CD4-positive, alpha-beta T cell (primary cell): ENCODE measurements around the gene PSPH. TPM values are rescaled to one million over a fixed set of nuclear protein-coding genes. Genes with fewer than 3 reads are reported as not detected.

Source experiments
- ATAC-seq: fragments of 200-7000 bp; cut with Tn5 transposase; one replicate; pipeline ENCODE4 v1.10.0; 2022; ENCODE audit warnings: mild to moderate bottlenecking; ENCODE audit not compliant: poor library complexity
- CTCF ChIA-PET: fragments of 350-600 bp; sonication (Branson Sonifier 250); formaldehyde crosslinking; loops from one replicate; lab custom pipeline; 2021; ENCODE audit warnings: antibody characterized with exemption, inconsistent platforms; lab: Charles Lee
- POLR2A ChIA-PET: fragments of 350-600 bp; sonication (Branson Sonifier 250); formaldehyde crosslinking; loops from one replicate; lab custom pipeline; 2021; ENCODE audit warnings: antibody characterized with exemption, inconsistent platforms; lab: Charles Lee
- DNase-seq, 14 experiments: peaks; one replicate each; pipeline ENCODE4 v3.0.0-alpha.2; 2013 to 2020; ENCODE audit warnings: mixed read lengths in 2 of 14
- H3K27ac ChIP-seq, 2 donors: one replicate each; pipeline versions ENCODE4 v1.5.1 to v1.7.0; 2013; ENCODE audit warnings: low read length in 2 of 2, low read depth in 1 of 2, mild to moderate bottlenecking in 1 of 2
- H3K27me3 ChIP-seq, 2 experiments: 1 replicate in 1 of 2; 2 replicates in 1 of 2; pipeline versions ENCODE4 v1.6.1 to v1.7.0; 2013; ENCODE audit warnings: low read length in 2 of 2, control low read depth in 1 of 2, mild to moderate bottlenecking in 1 of 2, moderate library complexity in 1 of 2; ENCODE audit not compliant: insufficient read depth in 2 of 2, control insufficient read depth in 1 of 2
- H3K36me3 ChIP-seq: one replicate; pipeline ENCODE4 v1.6.1; 2013; ENCODE audit warnings: low read length, control low read depth; ENCODE audit not compliant: insufficient read depth
- H3K4me1 ChIP-seq: one replicate; pipeline ENCODE4 v1.6.1; 2013; ENCODE audit warnings: low read length, control low read depth; ENCODE audit not compliant: insufficient read depth
- H3K4me3 ChIP-seq: one replicate; pipeline ENCODE4 v1.5.1; 2013; ENCODE audit warnings: mild to moderate bottlenecking, low read length, moderate library complexity
- H3K9me3 ChIP-seq, 2 experiments: 1 replicate in 1 of 2; 2 replicates in 1 of 2; pipeline versions ENCODE4 v1.6.1 to v1.7.0; 2013; ENCODE audit warnings: low read length in 2 of 2, mild to moderate bottlenecking in 2 of 2, control low read depth in 1 of 2, moderate library complexity in 1 of 2; ENCODE audit not compliant: control insufficient read depth in 1 of 2, insufficient read depth in 1 of 2
- H3K27ac Mint-ChIP-seq: one replicate; pipeline ENCODE4 v1.8.0; 2020; ENCODE audit warnings: mixed read lengths
- H3K27me3 Mint-ChIP-seq: one replicate; pipeline ENCODE4 v1.8.0; 2021; ENCODE audit warnings: mixed read lengths
- H3K36me3 Mint-ChIP-seq: one replicate; pipeline ENCODE4 v1.8.0; 2021; ENCODE audit warnings: low read depth, mixed read lengths
- H3K4me1 Mint-ChIP-seq: one replicate; pipeline ENCODE4 v1.8.0; 2021; ENCODE audit warnings: low read depth, mixed read lengths
- H3K4me3 Mint-ChIP-seq: one replicate; pipeline ENCODE4 v1.8.0; 2020; ENCODE audit warnings: mild to moderate bottlenecking, mixed read lengths
- H3K9me3 Mint-ChIP-seq: one replicate; pipeline ENCODE4 v1.8.0; 2020; ENCODE audit warnings: mixed read lengths
- intact Hi-C, 2 experiments: fragments of 100-400 bp; cut with DNase I in 1 of 2; cut with micrococcal nuclease in 1 of 2; formaldehyde crosslinking; loops; one replicate each; pipeline versions ENCODE4 v1.15.1 to v1.9.0; 2023 to 2025; cut with DNase I, micrococcal nuclease
- total RNA-seq, 174 experiments: library from RNA in 2 of 174; stranded (reverse) in 2 of 174; gene quantifications; one replicate each; pipeline ENCODE4 v1.2.3 and lab custom pipeline; 2021 to 2026
- TF ChIP-seq, protein P1 (sequence below): fragments of 200-600 bp; IDR thresholded peaks from one replicate; pipeline ENCODE4 v1.8.0; 2022; ENCODE audit warnings: antibody characterized with exemption, mild to moderate bottlenecking

PSPH gene
- total RNA-seq, 2 experiments from 2014 or later = 1.2 to 1.9 TPM

DNA sequence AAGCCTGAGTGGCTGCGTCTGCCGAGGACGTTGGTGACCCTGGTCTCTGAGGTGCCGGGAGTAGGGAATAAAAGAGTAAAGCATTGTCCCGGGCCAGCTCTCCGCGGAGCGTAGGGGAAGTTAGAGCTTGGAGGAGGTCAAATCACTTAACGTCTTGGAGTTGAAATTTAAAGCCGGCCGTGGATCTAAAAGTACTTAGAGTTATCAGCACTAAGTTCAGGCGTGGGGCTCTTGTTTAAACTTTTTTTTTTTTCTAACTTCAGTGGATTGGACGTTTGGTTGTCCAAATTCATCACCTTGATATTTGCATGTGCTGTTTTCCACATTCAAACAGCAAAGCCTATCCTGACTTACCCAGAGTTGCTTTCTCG lies 86.2 kb downstream of the PSPH start:
- Mint-ChIP-seq H3K4me1 (peaks cover 47% of the 10 kb centered on the region), H3K4me3 (peak overlapping the region; percentile 90), H3K27ac (peak overlapping the region; percentile 92), H3K36me3 (peaks cover 16% of the 10 kb centered on the region), H3K27me3 (no peaks in the 10 kb centered on the region), H3K9me3 (no peaks in the 10 kb centered on the region)
- ATAC-seq (no peak), DNase-seq (peak in 1 of 14 experiments; percentile 24)
- TF ChIP-seq, protein P1, sequence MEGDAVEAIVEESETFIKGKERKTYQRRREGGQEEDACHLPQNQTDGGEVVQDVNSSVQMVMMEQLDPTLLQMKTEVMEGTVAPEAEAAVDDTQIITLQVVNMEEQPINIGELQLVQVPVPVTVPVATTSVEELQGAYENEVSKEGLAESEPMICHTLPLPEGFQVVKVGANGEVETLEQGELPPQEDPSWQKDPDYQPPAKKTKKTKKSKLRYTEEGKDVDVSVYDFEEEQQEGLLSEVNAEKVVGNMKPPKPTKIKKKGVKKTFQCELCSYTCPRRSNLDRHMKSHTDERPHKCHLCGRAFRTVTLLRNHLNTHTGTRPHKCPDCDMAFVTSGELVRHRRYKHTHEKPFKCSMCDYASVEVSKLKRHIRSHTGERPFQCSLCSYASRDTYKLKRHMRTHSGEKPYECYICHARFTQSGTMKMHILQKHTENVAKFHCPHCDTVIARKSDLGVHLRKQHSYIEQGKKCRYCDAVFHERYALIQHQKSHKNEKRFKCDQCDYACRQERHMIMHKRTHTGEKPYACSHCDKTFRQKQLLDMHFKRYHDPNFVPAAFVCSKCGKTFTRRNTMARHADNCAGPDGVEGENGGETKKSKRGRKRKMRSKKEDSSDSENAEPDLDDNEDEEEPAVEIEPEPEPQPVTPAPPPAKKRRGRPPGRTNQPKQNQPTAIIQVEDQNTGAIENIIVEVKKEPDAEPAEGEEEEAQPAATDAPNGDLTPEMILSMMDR = no peak
- ChIA-PET CTCF (interaction anchor here (0.7 to 1.7 kb wide), 2 partner anchors 109 to 142 kb away, joined by 3 read pairs; partner anchors contain the start of gene CHCHD2), POLR2A (interaction anchor here (0.7 to 2.9 kb wide), 3 partner anchors 14 to 141 kb away, joined by 3 to 18 read pairs (median 6); partner anchors contain the start of gene CHCHD2)
- peak overlapping the region; percentile 70 to 76 for H3K27ac ChIP-seq
- peaks cover 5% of the 10 kb centered on the region for H3K36me3 ChIP-seq
- intact Hi-C loops = loop anchor here (5.0 to 10.0 kb wide), 7 partner anchors 78 to 1210 kb away; partner anchors contain the start of genes SEC61G (in 1 of the 2), VOPP1 (in 1 of the 2) and ZNF713 (in 1 of the 2)
- H3K4me1 ChIP-seq = peaks cover 37% of the 10 kb centered on the region
- no peaks in the 10 kb centered on the region for H3K27me3 ChIP-seq
- H3K9me3 ChIP-seq = no peaks in the 10 kb centered on the region
- peak overlapping the region; percentile 60 for H3K4me3 ChIP-seq

DNA sequence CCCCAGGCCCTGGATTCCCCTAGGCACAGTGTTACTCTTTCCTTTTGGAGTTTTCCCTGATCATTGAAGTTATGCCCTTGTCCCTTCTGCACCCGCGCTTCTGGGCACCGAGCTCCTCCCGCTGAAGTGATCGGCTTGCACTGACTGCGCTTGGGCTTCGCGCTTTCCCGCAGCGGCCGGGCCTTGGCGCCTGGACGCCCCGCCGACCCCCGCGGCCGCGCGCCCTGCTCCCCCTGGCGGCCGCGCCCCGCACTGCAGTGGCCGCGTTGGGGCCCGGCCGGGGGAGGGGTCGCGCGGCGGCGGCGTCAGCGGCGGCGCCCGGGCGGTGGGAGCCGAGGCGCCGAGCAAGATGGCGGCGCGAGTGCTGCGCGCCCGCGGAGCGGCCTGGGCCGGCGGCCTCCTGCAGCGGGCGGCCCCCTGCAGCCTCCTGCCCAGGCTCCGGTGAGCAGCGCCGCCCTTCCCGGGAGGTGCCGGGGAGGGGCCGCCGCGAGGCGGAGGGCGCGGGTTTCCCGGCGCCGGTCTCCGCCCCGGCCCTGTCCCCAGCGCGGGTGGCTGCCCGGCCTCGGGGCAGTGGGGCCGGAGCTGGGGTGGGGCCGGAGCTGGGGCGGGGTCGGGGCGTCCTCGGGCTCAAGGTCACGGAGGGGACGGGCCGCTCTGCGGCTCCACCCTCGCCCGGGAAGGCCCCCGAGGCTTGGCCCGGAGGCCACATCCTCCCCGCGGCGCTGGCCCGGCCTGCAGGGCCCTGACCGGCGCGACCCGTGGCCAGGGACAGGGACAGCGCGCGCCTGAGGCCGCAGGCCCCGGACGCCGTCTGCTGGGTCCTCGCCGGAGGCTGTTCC lies 86.8 kb downstream of the PSPH start, which contains the start of gene NIPSNAP2:
NIPSNAP2 (plus strand) TSS at position 325 of the 839 bp plus-strand sequence; CDS start at position 350, 25 bp downstream.
- no peaks in the 10 kb centered on the region for H3K27me3 ChIP-seq
- H3K4me1 ChIP-seq = peaks cover 37% of the 10 kb centered on the region
- DNase-seq (peak; percentile 26 to 89 (median 53)), ATAC-seq (peak; percentile 92)
- Mint-ChIP-seq H3K9me3 (no peaks in the 10 kb centered on the region), H3K36me3 (peaks cover 11% of the 10 kb centered on the region), H3K27me3 (no peaks in the 10 kb centered on the region), H3K4me1 (peaks cover 43% of the 10 kb centered on the region), H3K27ac (peak within 1 kb of the TSS; percentile 92), H3K4me3 (peak within 1 kb of the TSS; percentile 90)
- peak within 1 kb of the TSS; percentile 60 for H3K4me3 ChIP-seq
- TF ChIP-seq, protein P1 = peak; percentile 13
- H3K36me3 ChIP-seq = peaks cover 5% of the 10 kb centered on the region
- intact Hi-C loops = loop anchor here (1.0 to 10.0 kb wide), 10 partner anchors 13 to 1210 kb away; partner anchors contain the start of genes CHCHD2 (in 1 of the 2), MRPS17 (in 1 of the 2), SEC61G (in 1 of the 2) and VOPP1 (in 1 of the 2)
- ChIA-PET CTCF (interaction anchor here (0.6 to 1.7 kb wide), 7 partner anchors 9 to 324 kb away, joined by 3 to 5 read pairs (median 4); partner anchors contain the start of gene CHCHD2), POLR2A (interaction anchor here (0.6 to 2.9 kb wide), 8 partner anchors 9 to 710 kb away, joined by 3 to 18 read pairs (median 5); partner anchors contain the start of genes CCT6A, CHCHD2 and PSPH)
- peak within 1 kb of the TSS; percentile 70 to 76 for H3K27ac ChIP-seq
- H3K9me3 ChIP-seq = no peaks in the 10 kb centered on the region

DNA sequence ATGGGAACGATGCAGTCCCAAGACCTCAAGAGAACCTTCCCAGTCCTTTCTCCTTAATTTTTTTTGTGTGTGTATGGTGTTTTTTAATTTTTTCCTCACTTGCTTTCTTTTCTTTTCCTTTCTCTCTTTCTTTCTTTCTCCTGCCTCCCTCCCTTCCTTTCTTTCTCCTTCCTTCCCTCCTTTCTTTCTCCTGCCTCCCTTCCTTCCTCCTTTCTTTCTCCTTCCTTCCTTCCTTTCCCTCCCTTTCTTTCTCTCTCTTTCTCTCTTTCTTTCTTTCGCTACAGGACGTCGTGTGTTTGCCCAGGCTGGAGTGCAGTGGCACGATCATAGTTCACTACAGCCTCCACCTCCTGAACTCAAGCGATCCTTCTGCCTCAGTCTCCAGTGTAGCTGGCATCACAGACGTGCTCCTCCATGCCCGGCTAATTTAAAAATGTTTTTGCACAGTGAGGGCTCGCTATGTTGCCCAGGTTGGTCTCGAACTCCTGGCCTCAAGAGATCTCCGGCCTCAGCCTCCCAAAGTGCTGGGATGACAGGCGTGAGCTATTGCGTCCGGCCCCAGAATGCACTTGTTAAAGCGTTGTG lies 87.6 kb downstream of the PSPH start:
- peak overlapping the region; percentile 84 for H3K4me3 Mint-ChIP-seq
- ChIA-PET CTCF (interaction anchor here (0.6 to 1.2 kb wide), 5 partner anchors 8 to 323 kb away, joined by 3 to 5 read pairs (median 4); partner anchors contain the start of gene CHCHD2), POLR2A (interaction anchor here (0.6 to 2.9 kb wide), 8 partner anchors 8 to 709 kb away, joined by 3 to 18 read pairs (median 5); partner anchors contain the start of genes CCT6A, CHCHD2 and PSPH)
- Histone ChIP-seq H3K36me3 (peaks cover 5% of the 10 kb centered on the region), H3K27ac (peak overlapping the region; percentile 48 to 57), H3K4me3 (peak overlapping the region; percentile 60), H3K4me1 (peaks cover 35% of the 10 kb centered on the region), H3K9me3 (no peaks in the 10 kb centered on the region), H3K27me3 (no peaks in the 10 kb centered on the region)
- H3K4me1 Mint-ChIP-seq = peaks cover 35% of the 10 kb centered on the region
- intact Hi-C loops = loop anchor here (1.0 to 10.0 kb wide), 8 partner anchors 12 to 1209 kb away; partner anchors contain the start of genes CHCHD2 (in 1 of the 2), MRPS17 (in 1 of the 2), SEC61G (in 1 of the 2) and VOPP1 (in 1 of the 2)
- TF ChIP-seq, protein P1 = no peak
- H3K36me3 Mint-ChIP-seq = peaks cover 4% of the 10 kb centered on the region
- DNase-seq = peak in 1 of 14 experiments; percentile 11
- ATAC-seq = no peak
- peak overlapping the region; percentile 86 for H3K27ac Mint-ChIP-seq
- H3K9me3 Mint-ChIP-seq = no peaks in the 10 kb centered on the region
- no peaks in the 10 kb centered on the region for H3K27me3 Mint-ChIP-seq
